Measurements from ENCODE around the gene BAIAP2. TPM values are rescaled to one million over a fixed set of nuclear protein-coding genes. Genes with fewer than 3 reads are reported as not detected.

Gene BAIAP2
- total and polyA plus RNA-seq, 2 of the 13 experiments (the other 11 are each of a cell fraction or from before 2014, with no cell fraction given): 22.5 to 24.0 TPM

DNA sequence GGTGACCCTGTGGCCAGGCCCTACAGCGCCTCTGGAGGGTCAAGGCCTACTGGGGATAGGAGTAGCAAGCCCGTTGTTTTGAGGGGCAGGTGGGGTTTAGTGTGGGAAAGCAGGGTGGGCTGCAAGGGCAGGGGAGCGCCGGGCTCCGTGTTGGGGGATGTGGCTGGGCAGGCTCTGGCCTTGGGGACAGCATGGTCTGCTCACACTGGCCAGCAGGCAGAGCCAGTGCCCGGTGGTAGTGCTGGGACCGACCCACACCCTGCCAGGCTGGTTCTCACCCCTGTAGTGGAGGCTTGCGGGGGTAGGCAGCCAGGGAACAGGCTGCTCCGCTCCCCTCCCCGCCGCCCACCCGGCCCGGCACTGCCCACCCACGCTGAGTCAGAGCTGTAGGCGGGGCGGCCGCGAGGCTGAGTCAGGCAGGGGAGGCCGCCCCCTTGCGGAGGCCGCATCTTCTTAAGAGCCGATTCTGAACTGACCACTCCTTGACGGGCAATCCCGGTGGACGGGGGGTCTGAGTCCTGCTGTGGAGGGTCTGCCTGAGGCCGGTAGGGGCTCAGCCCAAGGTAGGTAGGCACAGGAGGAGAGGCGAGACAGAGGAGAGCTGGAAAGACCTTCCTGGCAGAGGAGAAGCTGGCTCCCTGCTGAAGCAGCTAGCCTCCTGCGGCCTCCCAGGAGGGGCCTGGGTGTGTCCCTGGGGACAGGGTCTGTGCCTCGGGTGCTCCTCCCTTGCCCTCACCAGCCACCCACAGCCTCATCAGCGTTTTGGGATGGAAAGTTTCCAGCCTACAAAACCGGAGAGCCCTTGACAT lies 62.4 kb downstream of the BAIAP2 start (continued):
- TF ChIP-seq, protein P1, sequence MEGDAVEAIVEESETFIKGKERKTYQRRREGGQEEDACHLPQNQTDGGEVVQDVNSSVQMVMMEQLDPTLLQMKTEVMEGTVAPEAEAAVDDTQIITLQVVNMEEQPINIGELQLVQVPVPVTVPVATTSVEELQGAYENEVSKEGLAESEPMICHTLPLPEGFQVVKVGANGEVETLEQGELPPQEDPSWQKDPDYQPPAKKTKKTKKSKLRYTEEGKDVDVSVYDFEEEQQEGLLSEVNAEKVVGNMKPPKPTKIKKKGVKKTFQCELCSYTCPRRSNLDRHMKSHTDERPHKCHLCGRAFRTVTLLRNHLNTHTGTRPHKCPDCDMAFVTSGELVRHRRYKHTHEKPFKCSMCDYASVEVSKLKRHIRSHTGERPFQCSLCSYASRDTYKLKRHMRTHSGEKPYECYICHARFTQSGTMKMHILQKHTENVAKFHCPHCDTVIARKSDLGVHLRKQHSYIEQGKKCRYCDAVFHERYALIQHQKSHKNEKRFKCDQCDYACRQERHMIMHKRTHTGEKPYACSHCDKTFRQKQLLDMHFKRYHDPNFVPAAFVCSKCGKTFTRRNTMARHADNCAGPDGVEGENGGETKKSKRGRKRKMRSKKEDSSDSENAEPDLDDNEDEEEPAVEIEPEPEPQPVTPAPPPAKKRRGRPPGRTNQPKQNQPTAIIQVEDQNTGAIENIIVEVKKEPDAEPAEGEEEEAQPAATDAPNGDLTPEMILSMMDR (CRISPR knock-in tag; IDR thresholded peaks at IDR 0.05): peak; percentile 99
- TF ChIP-seq ZNF607 (CRISPR knock-in tag; IDR thresholded peaks at IDR 0.05; ENCODE audit: borderline replicate concordance): no peak
- 0 out of 2 replicates have a peak, but pooled peaks have one; percentile 47 for TF ChIP-seq NFE2L1 (CRISPR knock-in tag; IDR thresholded peaks at IDR 0.05; ENCODE audit: borderline replicate concordance)
- no peak; the same call in 1 of the 2 replicates for TF ChIP-seq FOXO1 (CRISPR knock-in tag; IDR thresholded peaks at IDR 0.05)
- no peak for TF ChIP-seq NFKBIZ (CRISPR knock-in tag; IDR thresholded peaks at IDR 0.05)
- TF ChIP-seq ZNF510 (CRISPR knock-in tag; IDR thresholded peaks at IDR 0.05; ENCODE audit: low read depth): peak; percentile 82; the same call in 1 of the 2 replicates
- TF ChIP-seq, protein P2, sequence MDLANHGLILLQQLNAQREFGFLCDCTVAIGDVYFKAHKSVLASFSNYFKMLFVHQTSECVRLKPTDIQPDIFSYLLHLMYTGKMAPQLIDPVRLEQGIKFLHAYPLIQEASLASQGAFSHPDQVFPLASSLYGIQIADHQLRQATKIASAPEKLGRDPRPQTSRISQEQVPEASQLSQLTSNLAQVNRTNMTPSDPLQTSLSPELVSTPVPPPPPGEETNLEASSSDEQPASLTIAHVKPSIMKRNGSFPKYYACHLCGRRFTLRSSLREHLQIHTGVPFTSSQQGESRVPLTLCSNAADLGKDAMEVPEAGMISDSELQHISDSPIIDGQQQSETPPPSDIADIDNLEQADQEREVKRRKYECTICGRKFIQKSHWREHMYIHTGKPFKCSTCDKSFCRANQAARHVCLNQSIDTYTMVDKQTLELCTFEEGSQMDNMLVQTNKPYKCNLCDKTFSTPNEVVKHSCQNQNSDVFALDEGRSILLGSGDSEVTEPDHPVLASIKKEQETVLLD (CRISPR knock-in tag; IDR thresholded peaks at IDR 0.05; ENCODE audit: low read depth): no peak
- no peak for TF ChIP-seq LCORL (IDR thresholded peaks at IDR 0.05)
- no peak for TF ChIP-seq LCORL (CRISPR knock-in tag; IDR thresholded peaks at IDR 0.05)
- no peak for TF ChIP-seq MTF2 (CRISPR knock-in tag; IDR thresholded peaks at IDR 0.05; ENCODE audit: borderline replicate concordance)
- TF ChIP-seq MAFG (CRISPR knock-in tag; IDR thresholded peaks at IDR 0.05): peak; percentile 85; the same call in 1 of the 2 replicates
- no peak for TF ChIP-seq ZNF616 (CRISPR knock-in tag; IDR thresholded peaks at IDR 0.05; ENCODE audit: low read depth)
- TF ChIP-seq, protein P3, sequence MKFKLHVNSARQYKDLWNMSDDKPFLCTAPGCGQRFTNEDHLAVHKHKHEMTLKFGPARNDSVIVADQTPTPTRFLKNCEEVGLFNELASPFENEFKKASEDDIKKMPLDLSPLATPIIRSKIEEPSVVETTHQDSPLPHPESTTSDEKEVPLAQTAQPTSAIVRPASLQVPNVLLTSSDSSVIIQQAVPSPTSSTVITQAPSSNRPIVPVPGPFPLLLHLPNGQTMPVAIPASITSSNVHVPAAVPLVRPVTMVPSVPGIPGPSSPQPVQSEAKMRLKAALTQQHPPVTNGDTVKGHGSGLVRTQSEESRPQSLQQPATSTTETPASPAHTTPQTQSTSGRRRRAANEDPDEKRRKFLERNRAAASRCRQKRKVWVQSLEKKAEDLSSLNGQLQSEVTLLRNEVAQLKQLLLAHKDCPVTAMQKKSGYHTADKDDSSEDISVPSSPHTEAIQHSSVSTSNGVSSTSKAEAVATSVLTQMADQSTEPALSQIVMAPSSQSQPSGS (CRISPR knock-in tag; IDR thresholded peaks at IDR 0.05): no peak
- TF ChIP-seq ZNF3 (CRISPR knock-in tag; IDR thresholded peaks at IDR 0.05): no peak
- TF ChIP-seq ZNF556 (CRISPR knock-in tag; IDR thresholded peaks at IDR 0.05; ENCODE audit: borderline replicate concordance): peak; percentile 88; the same call in 1 of the 2 replicates
- TF ChIP-seq, protein P4, sequence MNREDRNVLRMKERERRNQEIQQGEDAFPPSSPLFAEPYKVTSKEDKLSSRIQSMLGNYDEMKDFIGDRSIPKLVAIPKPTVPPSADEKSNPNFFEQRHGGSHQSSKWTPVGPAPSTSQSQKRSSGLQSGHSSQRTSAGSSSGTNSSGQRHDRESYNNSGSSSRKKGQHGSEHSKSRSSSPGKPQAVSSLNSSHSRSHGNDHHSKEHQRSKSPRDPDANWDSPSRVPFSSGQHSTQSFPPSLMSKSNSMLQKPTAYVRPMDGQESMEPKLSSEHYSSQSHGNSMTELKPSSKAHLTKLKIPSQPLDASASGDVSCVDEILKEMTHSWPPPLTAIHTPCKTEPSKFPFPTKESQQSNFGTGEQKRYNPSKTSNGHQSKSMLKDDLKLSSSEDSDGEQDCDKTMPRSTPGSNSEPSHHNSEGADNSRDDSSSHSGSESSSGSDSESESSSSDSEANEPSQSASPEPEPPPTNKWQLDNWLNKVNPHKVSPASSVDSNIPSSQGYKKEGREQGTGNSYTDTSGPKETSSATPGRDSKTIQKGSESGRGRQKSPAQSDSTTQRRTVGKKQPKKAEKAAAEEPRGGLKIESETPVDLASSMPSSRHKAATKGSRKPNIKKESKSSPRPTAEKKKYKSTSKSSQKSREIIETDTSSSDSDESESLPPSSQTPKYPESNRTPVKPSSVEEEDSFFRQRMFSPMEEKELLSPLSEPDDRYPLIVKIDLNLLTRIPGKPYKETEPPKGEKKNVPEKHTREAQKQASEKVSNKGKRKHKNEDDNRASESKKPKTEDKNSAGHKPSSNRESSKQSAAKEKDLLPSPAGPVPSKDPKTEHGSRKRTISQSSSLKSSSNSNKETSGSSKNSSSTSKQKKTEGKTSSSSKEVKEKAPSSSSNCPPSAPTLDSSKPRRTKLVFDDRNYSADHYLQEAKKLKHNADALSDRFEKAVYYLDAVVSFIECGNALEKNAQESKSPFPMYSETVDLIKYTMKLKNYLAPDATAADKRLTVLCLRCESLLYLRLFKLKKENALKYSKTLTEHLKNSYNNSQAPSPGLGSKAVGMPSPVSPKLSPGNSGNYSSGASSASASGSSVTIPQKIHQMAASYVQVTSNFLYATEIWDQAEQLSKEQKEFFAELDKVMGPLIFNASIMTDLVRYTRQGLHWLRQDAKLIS (CRISPR knock-in tag; IDR thresholded peaks at IDR 0.05): no peak
- TF ChIP-seq GABPA (IDR thresholded peaks at IDR 0.05; ENCODE audit: low read depth, low read length): no peak
- TF ChIP-seq GABPA (CRISPR knock-in tag; IDR thresholded peaks at IDR 0.05; ENCODE audit: low read depth): no peak
- TF ChIP-seq ZNF121 (CRISPR knock-in tag; IDR thresholded peaks at IDR 0.05): no peak; the same call in 1 of the 2 replicates
- no peak for TF ChIP-seq PCBP2 (optimal IDR thresholded peaks at IDR 0.05; ENCODE audit: low read depth, low read length, poor library complexity, severe bottlenecking)
